GM23338 (cell line): ENCODE results near the gene TMEM201. TPM values are rescaled to one million over a fixed set of nuclear protein-coding genes. Genes with fewer than 3 reads are reported as not detected.
A peak's percentile ranks its signal among the peaks of the same experiment; 100 is the strongest.

Source experiments
- ATAC-seq: fragments of 200-7000 bp; cut with Tn5 transposase; 3 replicates; pipeline ENCODE4 v1.9.1; 2020
- DNase-seq: peaks from one replicate; pipeline ENCODE4 v3.0.0-alpha.2; 2015; ENCODE audit warnings: low spot score
- H2AFZ ChIP-seq: fragments of 200-600 bp; sonication (generic); 2 replicates; pipeline ENCODE4 v1.8.0; 2016; ENCODE audit warnings: antibody characterized with exemption, mild to moderate bottlenecking, moderate library complexity
- H3F3A ChIP-seq: fragments of 200-600 bp; sonication (generic); replicated peaks from 2 replicates; pipeline ENCODE4 v1.8.0; 2017; ENCODE audit warnings: antibody characterized with exemption, mixed run types, low read depth
- H3K27ac ChIP-seq: fragments of 200-600 bp; sonication (generic); 2 replicates; pipeline ENCODE4 v1.6.1; 2016; ENCODE audit warnings: low read depth
- H3K27me3 ChIP-seq: fragments of 200-600 bp; sonication (generic); 2 replicates; pipeline ENCODE4 v1.8.0; 2016; ENCODE audit warnings: mild to moderate bottlenecking, mixed run types, moderate library complexity; ENCODE audit not compliant: insufficient read depth
- H3K36me3 ChIP-seq: fragments of 200-600 bp; sonication (generic); 2 replicates; pipeline ENCODE4 v1.8.0; 2016; ENCODE audit warnings: mild to moderate bottlenecking; ENCODE audit not compliant: insufficient read depth
- H3K4me1 ChIP-seq: fragments of 200-600 bp; sonication (generic); 2 replicates; pipeline ENCODE4 v1.8.0; 2016; ENCODE audit warnings: mild to moderate bottlenecking, moderate library complexity; ENCODE audit not compliant: insufficient read depth
- H3K4me2 ChIP-seq: fragments of 200-600 bp; sonication (generic); 2 replicates; pipeline ENCODE4 v1.7.1; 2017; ENCODE audit warnings: mixed run types
- H3K4me3 ChIP-seq: fragments of 200-600 bp; sonication (generic); 2 replicates; pipeline ENCODE4 v1.6.1; 2016; ENCODE audit warnings: mixed run types
- H3K79me2 ChIP-seq: fragments of 200-600 bp; sonication (generic); replicated peaks from 2 replicates; pipeline ENCODE4 v1.8.0; 2017; ENCODE audit warnings: mild to moderate bottlenecking; ENCODE audit not compliant: insufficient read depth
- H3K9me2 ChIP-seq: fragments of 200-600 bp; sonication (generic); 2 replicates; pipeline ENCODE4 v1.8.0; 2017; ENCODE audit not compliant: insufficient read depth
- H4K20me1 ChIP-seq: fragments of 200-600 bp; sonication (generic); replicated peaks from 2 replicates; pipeline ENCODE4 v1.8.0; 2017; ENCODE audit warnings: mild to moderate bottlenecking; ENCODE audit not compliant: insufficient read depth
- H3K27ac Mint-ChIP-seq: 2 replicates; pipeline ENCODE4 v1.8.0; 2020; ENCODE audit warnings: inconsistent platforms, mild to moderate bottlenecking, moderate library complexity, mixed read lengths
- H3K27me3 Mint-ChIP-seq: 3 replicates; pipeline ENCODE4 v1.8.0; 2022; ENCODE audit warnings: low read depth, mild to moderate bottlenecking, moderate library complexity, mixed read lengths, inconsistent platforms; ENCODE audit not compliant: insufficient read depth, poor library complexity
- H3K36me3 Mint-ChIP-seq: 3 replicates; pipeline ENCODE4 v1.8.0; 2021; ENCODE audit warnings: low read depth, mild to moderate bottlenecking, inconsistent platforms, moderate library complexity, mixed read lengths
- H3K4me1 Mint-ChIP-seq: 3 replicates; pipeline ENCODE4 v1.8.0; 2020; ENCODE audit warnings: mild to moderate bottlenecking, inconsistent platforms, mixed read lengths
- H3K4me3 Mint-ChIP-seq: 3 replicates; pipeline ENCODE4 v1.8.0; 2021; ENCODE audit warnings: moderate library complexity, mild to moderate bottlenecking, inconsistent platforms, mixed read lengths
- H3K9me3 Mint-ChIP-seq: 3 replicates; pipeline ENCODE4 v1.8.0; 2020; ENCODE audit warnings: moderate library complexity, mild to moderate bottlenecking, inconsistent platforms, mixed read lengths
- CREB1 ChIP-seq: fragments of 250-450 bp; sonication (Bioruptor Pico); IDR thresholded peaks from 2 replicates; pipeline ENCODE4 v1.5.0; 2020; ENCODE audit warnings: low read depth, mild to moderate bottlenecking, moderate library complexity
- EZH2 ChIP-seq: fragments of 200-600 bp; sonication (generic); IDR thresholded peaks from one replicate; pipeline ENCODE4 v1.8.0; 2017; ENCODE audit warnings: antibody characterized with exemption, mild to moderate bottlenecking, low read depth; ENCODE audit not compliant: unreplicated experiment
- EZH2phosphoT487 ChIP-seq: fragments of 200-600 bp; sonication (generic); IDR thresholded peaks from one replicate; pipeline ENCODE4 v1.8.1; 2018; ENCODE audit warnings: antibody characterized with exemption; ENCODE audit not compliant: unreplicated experiment
- JUNB ChIP-seq: IDR thresholded peaks from one replicate; pipeline ENCODE4 v1.6.1; 2016; ENCODE audit warnings: antibody characterized with exemption; ENCODE audit not compliant: unreplicated experiment
- NANOG ChIP-seq: IDR thresholded peaks from 2 replicates; pipeline ENCODE4 v1.6.1; 2016; ENCODE audit warnings: antibody characterized with exemption, borderline replicate concordance
- POLR2AphosphoS5 ChIP-seq: IDR thresholded peaks from 2 replicates; pipeline ENCODE4 v1.6.1; 2016; ENCODE audit warnings: antibody characterized with exemption, low read depth
- STAT1 ChIP-seq: IDR thresholded peaks from one replicate; pipeline ENCODE4 v1.6.1; 2016; ENCODE audit warnings: antibody characterized with exemption; ENCODE audit not compliant: unreplicated experiment
- ZNF114 ChIP-seq: fragments of 250-450 bp; sonication (Bioruptor Pico); IDR thresholded peaks from 2 replicates; pipeline ENCODE4 v1.5.0; 2020; ENCODE audit warnings: mild to moderate bottlenecking, moderate library complexity
- ZNF331 ChIP-seq: fragments of 250-450 bp; sonication (Bioruptor Pico); IDR thresholded peaks from 2 replicates; pipeline ENCODE4 v1.5.0; 2020; ENCODE audit warnings: low read depth, mild to moderate bottlenecking, moderate library complexity
- polyA plus RNA-seq: library from polyadenylated mRNA; unstranded; fragments of >200 nt; fragmentation: Nextera tagmentation; extraction: Ambion mirVana; gene quantifications from 2 replicates; pipeline ENCODE4 v1.2.1, GENCODE V29; 2016
- total RNA-seq: library from RNA; depleted of rRNA; stranded (reverse); fragments of >200 nt; shearing (Covaris generic); gene quantifications from 2 replicates; pipeline ENCODE4 v1.2.3, GENCODE V29; 2014
- TF ChIP-seq, protein P1 (sequence below), 2 experiments: fragments of 200-600 bp in 1 of 2; sonication (generic) in 1 of 2; conservative IDR thresholded peaks; 2 replicates each; pipeline versions ENCODE4 v1.5.1 to v1.6.1; 2016 to 2017; ENCODE audit warnings: antibody characterized with exemption in 2 of 2, low read depth in 2 of 2, mild to moderate bottlenecking in 2 of 2, moderate library complexity in 1 of 2
- TF ChIP-seq, protein P2 (sequence below): IDR thresholded peaks from 2 replicates; pipeline ENCODE4 v1.6.1; 2016; ENCODE audit warnings: antibody characterized with exemption
- TF ChIP-seq, protein P3 (sequence below): fragments of 250-450 bp; sonication (Bioruptor Pico); IDR thresholded peaks from 2 replicates; pipeline ENCODE4 v1.5.0; 2020; ENCODE audit warnings: mild to moderate bottlenecking, moderate library complexity
- TF ChIP-seq, protein P4 (sequence below): IDR thresholded peaks from one replicate; pipeline ENCODE4 v1.6.1; 2018; ENCODE audit warnings: antibody characterized with exemption; ENCODE audit not compliant: unreplicated experiment

Gene TMEM201
- total and polyA plus RNA-seq, 2 experiments from 2014 or later: 11.6 to 27.2 TPM

DNA sequence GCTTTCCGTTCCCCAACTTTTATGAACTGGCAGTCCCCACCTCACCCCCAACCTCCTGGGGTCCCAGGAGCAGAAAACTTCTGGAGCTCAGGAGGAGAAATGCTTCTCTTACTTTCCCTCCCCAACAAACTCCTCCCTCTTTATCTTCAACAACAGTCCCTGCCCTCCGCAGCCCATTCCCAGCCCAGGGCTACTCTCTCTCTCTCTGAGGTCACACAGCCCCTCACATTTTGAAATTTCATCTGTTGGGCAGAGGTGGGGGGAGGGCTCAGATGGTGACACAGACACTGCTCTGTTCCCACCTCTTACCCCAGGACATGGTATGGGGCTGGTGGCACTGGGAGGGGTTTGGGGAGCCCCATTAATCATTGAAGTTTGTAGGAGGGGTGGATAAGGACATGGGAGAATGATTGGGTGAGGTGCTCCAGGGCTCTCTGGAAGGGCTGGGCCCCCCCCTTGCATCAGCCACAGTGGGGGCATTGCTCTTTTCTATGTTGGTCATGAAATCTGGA lies 68.9 kb downstream of the TMEM201 start:
- peak overlapping the region; percentile 60 for H3K27ac Mint-ChIP-seq
- TF ChIP-seq, protein P1, sequence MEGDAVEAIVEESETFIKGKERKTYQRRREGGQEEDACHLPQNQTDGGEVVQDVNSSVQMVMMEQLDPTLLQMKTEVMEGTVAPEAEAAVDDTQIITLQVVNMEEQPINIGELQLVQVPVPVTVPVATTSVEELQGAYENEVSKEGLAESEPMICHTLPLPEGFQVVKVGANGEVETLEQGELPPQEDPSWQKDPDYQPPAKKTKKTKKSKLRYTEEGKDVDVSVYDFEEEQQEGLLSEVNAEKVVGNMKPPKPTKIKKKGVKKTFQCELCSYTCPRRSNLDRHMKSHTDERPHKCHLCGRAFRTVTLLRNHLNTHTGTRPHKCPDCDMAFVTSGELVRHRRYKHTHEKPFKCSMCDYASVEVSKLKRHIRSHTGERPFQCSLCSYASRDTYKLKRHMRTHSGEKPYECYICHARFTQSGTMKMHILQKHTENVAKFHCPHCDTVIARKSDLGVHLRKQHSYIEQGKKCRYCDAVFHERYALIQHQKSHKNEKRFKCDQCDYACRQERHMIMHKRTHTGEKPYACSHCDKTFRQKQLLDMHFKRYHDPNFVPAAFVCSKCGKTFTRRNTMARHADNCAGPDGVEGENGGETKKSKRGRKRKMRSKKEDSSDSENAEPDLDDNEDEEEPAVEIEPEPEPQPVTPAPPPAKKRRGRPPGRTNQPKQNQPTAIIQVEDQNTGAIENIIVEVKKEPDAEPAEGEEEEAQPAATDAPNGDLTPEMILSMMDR (conservative IDR thresholded peaks at IDR 0.05; ENCODE audit: low read depth in 2 of 2): no peak
- TF ChIP-seq, protein P2, sequence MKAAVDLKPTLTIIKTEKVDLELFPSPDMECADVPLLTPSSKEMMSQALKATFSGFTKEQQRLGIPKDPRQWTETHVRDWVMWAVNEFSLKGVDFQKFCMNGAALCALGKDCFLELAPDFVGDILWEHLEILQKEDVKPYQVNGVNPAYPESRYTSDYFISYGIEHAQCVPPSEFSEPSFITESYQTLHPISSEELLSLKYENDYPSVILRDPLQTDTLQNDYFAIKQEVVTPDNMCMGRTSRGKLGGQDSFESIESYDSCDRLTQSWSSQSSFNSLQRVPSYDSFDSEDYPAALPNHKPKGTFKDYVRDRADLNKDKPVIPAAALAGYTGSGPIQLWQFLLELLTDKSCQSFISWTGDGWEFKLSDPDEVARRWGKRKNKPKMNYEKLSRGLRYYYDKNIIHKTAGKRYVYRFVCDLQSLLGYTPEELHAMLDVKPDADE: no peak
- TF ChIP-seq JUNB (no peak), ZNF331 (CRISPR knock-in tag) (no peak), STAT1 (no peak), EZH2phosphoT487 (no peak), NANOG (no peak), POLR2AphosphoS5 (no peak), ZNF114 (CRISPR knock-in tag) (no peak), EZH2 (no peak), CREB1 (no peak)
- TF ChIP-seq, protein P3, sequence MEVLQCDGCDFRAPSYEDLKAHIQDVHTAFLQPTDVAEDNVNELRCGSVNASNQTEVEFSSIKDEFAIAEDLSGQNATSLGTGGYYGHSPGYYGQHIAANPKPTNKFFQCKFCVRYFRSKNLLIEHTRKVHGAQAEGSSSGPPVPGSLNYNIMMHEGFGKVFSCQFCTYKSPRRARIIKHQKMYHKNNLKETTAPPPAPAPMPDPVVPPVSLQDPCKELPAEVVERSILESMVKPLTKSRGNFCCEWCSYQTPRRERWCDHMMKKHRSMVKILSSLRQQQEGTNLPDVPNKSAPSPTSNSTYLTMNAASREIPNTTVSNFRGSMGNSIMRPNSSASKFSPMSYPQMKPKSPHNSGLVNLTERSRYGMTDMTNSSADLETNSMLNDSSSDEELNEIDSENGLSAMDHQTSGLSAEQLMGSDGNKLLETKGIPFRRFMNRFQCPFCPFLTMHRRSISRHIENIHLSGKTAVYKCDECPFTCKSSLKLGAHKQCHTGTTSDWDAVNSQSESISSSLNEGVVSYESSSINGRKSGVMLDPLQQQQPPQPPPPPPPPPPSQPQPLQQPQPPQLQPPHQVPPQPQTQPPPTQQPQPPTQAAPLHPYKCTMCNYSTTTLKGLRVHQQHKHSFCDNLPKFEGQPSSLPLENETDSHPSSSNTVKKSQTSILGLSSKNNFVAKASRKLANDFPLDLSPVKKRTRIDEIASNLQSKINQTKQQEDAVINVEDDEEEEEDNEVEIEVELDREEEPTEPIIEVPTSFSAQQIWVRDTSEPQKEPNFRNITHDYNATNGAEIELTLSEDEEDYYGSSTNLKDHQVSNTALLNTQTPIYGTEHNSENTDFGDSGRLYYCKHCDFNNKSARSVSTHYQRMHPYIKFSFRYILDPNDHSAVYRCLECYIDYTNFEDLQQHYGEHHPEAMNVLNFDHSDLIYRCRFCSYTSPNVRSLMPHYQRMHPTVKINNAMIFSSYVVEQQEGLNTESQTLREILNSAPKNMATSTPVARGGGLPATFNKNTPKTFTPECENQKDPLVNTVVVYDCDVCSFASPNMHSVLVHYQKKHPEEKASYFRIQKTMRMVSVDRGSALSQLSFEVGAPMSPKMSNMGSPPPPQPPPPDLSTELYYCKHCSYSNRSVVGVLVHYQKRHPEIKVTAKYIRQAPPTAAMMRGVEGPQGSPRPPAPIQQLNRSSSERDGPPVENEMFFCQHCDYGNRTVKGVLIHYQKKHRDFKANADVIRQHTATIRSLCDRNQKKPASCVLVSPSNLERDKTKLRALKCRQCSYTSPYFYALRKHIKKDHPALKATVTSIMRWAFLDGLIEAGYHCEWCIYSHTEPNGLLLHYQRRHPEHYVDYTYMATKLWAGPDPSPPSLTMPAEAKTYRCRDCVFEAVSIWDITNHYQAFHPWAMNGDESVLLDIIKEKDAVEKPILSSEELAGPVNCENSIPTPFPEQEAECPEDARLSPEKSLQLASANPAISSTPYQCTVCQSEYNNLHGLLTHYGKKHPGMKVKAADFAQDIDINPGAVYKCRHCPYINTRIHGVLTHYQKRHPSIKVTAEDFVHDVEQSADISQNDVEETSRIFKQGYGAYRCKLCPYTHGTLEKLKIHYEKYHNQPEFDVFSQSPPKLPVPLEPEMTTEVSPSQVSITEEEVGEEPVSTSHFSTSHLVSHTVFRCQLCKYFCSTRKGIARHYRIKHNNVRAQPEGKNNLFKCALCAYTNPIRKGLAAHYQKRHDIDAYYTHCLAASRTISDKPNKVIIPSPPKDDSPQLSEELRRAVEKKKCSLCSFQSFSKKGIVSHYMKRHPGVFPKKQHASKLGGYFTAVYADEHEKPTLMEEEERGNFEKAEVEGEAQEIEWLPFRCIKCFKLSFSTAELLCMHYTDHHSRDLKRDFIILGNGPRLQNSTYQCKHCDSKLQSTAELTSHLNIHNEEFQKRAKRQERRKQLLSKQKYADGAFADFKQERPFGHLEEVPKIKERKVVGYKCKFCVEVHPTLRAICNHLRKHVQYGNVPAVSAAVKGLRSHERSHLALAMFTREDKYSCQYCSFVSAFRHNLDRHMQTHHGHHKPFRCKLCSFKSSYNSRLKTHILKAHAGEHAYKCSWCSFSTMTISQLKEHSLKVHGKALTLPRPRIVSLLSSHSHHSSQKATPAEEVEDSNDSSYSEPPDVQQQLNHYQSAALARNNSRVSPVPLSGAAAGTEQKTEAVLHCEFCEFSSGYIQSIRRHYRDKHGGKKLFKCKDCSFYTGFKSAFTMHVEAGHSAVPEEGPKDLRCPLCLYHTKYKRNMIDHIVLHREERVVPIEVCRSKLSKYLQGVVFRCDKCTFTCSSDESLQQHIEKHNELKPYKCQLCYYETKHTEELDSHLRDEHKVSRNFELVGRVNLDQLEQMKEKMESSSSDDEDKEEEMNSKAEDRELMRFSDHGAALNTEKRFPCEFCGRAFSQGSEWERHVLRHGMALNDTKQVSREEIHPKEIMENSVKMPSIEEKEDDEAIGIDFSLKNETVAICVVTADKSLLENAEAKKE (CRISPR knock-in tag): no peak
- TF ChIP-seq, protein P4, sequence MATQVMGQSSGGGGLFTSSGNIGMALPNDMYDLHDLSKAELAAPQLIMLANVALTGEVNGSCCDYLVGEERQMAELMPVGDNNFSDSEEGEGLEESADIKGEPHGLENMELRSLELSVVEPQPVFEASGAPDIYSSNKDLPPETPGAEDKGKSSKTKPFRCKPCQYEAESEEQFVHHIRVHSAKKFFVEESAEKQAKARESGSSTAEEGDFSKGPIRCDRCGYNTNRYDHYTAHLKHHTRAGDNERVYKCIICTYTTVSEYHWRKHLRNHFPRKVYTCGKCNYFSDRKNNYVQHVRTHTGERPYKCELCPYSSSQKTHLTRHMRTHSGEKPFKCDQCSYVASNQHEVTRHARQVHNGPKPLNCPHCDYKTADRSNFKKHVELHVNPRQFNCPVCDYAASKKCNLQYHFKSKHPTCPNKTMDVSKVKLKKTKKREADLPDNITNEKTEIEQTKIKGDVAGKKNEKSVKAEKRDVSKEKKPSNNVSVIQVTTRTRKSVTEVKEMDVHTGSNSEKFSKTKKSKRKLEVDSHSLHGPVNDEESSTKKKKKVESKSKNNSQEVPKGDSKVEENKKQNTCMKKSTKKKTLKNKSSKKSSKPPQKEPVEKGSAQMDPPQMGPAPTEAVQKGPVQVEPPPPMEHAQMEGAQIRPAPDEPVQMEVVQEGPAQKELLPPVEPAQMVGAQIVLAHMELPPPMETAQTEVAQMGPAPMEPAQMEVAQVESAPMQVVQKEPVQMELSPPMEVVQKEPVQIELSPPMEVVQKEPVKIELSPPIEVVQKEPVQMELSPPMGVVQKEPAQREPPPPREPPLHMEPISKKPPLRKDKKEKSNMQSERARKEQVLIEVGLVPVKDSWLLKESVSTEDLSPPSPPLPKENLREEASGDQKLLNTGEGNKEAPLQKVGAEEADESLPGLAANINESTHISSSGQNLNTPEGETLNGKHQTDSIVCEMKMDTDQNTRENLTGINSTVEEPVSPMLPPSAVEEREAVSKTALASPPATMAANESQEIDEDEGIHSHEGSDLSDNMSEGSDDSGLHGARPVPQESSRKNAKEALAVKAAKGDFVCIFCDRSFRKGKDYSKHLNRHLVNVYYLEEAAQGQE: no peak
- peak overlapping the region; percentile 95 for H2AFZ ChIP-seq

More for the DNA sequence above, 68.9 kb downstream of the TMEM201 start:
- ATAC-seq: peak; percentile 46; the same call in 2 of the 3 replicates
- H4K20me1 ChIP-seq: no peaks in the 10 kb centered on the region
- no peak overlapping the region for H3K27ac ChIP-seq
- H3K36me3 ChIP-seq: no peaks in the 10 kb centered on the region
- peaks cover 17% of the 10 kb centered on the region for H3K4me1 Mint-ChIP-seq
- peaks cover 7% of the 10 kb centered on the region for H3K4me1 ChIP-seq
- H3K9me2 ChIP-seq: no peaks in the 10 kb centered on the region
- no peaks in the 10 kb centered on the region for H3K79me2 ChIP-seq
- peak; percentile 35 for DNase-seq
- peaks cover 19% of the 10 kb centered on the region for H3K27me3 ChIP-seq
- peaks cover 30% of the 10 kb centered on the region for H3K27me3 Mint-ChIP-seq
- H3K36me3 Mint-ChIP-seq: no peaks in the 10 kb centered on the region
- H3K4me2 ChIP-seq: peak overlapping the region; percentile 38; the same call in 1 of the 2 replicates
- no peak overlapping the region for H3K4me3 Mint-ChIP-seq
- H3F3A ChIP-seq: 0 out of 2 replicates have a peak, but pooled peaks cover 6% of the 10 kb centered on the region
- H3K9me3 Mint-ChIP-seq: no peaks in the 10 kb centered on the region
- H3K4me3 ChIP-seq: 0 out of 2 replicates have a peak overlapping the region, but pooled peaks have one; percentile 24
